EH (cell line): Measurements from ENCODE around the gene POMT1.
"Not testable (repeated sequence)": the region's sequence is repeated elsewhere in the genome, so short reads cannot be mapped to it uniquely, and the experiment has no call there.

Source experiments
- DNase-seq: peaks from one replicate; pipeline ENCODE4 v3.0.0-alpha.2; 2015; ENCODE audit warnings: low read depth

The POMT1 gene

GRCh38 chr9:131496844-131497405 is 5.8 kb upstream of the POMT1 start:
- no peak for DNase-seq

- no peak for DNase-seq
These were observed 3.4 kb upstream of the POMT1 start for GRCh38 chr9:131499254-131499767.

- DNase-seq: no peak
These were observed 2.3 kb upstream of the POMT1 start for GRCh38 chr9:131500377-131500776.

- peak; percentile 62 for DNase-seq
These were observed 1.7 kb upstream of the POMT1 start for GRCh38 chr9:131500939-131501541.

- DNase-seq: peak; percentile 59
These were observed 1.1 kb downstream of the POMT1 start for GRCh38 chr9:131503626-131504465.

GRCh38 chr9:131505012-131505411 is 2.3 kb downstream of the POMT1 start:
- no peak for DNase-seq

GRCh38 chr9:131511416-131511815 is 8.7 kb downstream of the POMT1 start:
- no peak for DNase-seq

GRCh38 chr9:131511880-131512279 is 9.2 kb downstream of the POMT1 start:
- no peak for DNase-seq

GRCh38 chr9:131513177-131513576 is 10.5 kb downstream of the POMT1 start:
- no peak for DNase-seq

- DNase-seq: not testable (repeated sequence)
These were observed 12.9 kb downstream of the POMT1 start for GRCh38 chr9:131515559-131516031.

GRCh38 chr9:131516100-131516499 is 13.4 kb downstream of the POMT1 start:
- no peak for DNase-seq

GRCh38 chr9:131516930-131517329 is 14.2 kb downstream of the POMT1 start:
- DNase-seq: no peak

GRCh38 chr9:131517761-131518190 is 15.1 kb downstream of the POMT1 start:
- no peak for DNase-seq

- DNase-seq: no peak
These were observed 15.8 kb downstream of the POMT1 start for GRCh38 chr9:131518553-131518952.

- DNase-seq: no peak
These were observed 17.8 kb downstream of the POMT1 start for GRCh38 chr9:131520503-131520902.

GRCh38 chr9:131521203-131521602 is 18.5 kb downstream of the POMT1 start:
- no peak for DNase-seq

- DNase-seq: no peak
These were observed 19.1 kb downstream of the POMT1 start for GRCh38 chr9:131521822-131522221.

GRCh38 chr9:131522257-131523085 is 19.8 kb downstream of the POMT1 start:
- DNase-seq: no peak

- DNase-seq: no peak
These were observed 20.3 kb downstream of the POMT1 start for GRCh38 chr9:131523086-131523388.

GRCh38 chr9:131523451-131524435 is 21.0 kb downstream of the POMT1 start:
- DNase-seq: no peak
